ENCODE data around the gene DYRK4.

The DYRK4 gene

GRCh38 chr12:4648104-4648500 lies 86.1 kb downstream of the DYRK4 start:
- no peak for TF ChIP-seq SIN3A (IDR thresholded peaks at IDR 0.05; ENCODE audit: borderline replicate concordance, insufficient read depth, low read length)
- TF ChIP-seq FOXP2 (optimal IDR thresholded peaks at IDR 0.05; ENCODE audit: borderline replicate concordance, extremely low read depth, extremely low read length, insufficient read depth) = no peak
- no peak for TF ChIP-seq REST (IDR thresholded peaks at IDR 0.05; ENCODE audit: insufficient read depth in 1 of 2, low read depth in 2 of 2, low read length in 2 of 2)
- TF ChIP-seq POLR2AphosphoS5 (IDR thresholded peaks at IDR 0.05; ENCODE audit: low read depth, low read length) = no peak
- TF ChIP-seq TAF1 (IDR thresholded peaks at IDR 0.05; ENCODE audit: borderline replicate concordance, insufficient read depth, low read length) = no peak

DNA sequence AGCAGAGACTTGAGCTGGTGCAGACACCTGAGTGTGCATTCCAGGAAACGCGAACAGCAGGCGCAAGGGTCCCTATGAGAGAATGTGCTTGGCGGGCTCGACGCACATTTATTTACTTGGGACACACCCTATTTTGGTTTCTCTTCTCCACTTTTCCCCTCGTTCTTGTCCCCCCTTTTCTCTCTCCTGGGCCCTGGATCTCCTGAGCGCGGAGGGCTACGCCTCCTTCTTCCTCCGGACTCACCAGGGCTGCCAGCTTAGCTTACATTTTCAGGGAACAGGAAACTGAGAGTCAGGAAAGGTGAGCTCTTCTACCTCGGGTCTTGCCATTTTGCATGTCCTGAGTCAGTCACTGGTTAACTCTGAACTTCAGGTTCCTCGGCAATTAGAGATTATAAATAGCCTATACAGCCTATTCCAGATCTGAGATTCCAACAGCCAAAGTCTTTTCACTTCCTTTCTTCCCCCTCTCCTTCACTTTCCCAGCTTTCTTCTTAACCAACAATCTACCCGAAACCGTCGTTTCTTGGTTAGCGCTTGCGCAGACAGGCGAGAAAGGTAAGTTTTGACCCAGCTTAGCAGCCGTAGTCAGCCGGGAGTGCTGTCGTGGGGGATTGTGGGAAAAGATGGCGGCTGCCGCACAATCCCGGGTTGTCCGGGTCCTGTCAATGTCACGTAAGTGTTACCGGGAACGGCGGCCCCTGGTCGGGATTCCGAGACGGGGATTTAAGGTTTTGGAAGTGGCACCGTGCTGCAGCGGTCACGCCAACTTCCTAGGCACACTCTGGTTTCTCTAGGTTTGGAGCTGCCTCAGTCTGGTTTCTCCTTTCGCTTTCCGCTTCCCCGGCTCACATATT lies 86.7 kb downstream of the DYRK4 start, which contains the start of the genes AKAP3 and NDUFA9:
Gene AKAP3, minus strand, starts transcription at position 551 of the 857 bp plus-strand sequence. CDS start 10,855 bp downstream, outside the sequence.
Gene NDUFA9, plus strand, starts transcription at position 614 of the 857 bp plus-strand sequence. Its CDS starts 13 bp downstream, at position 627.
- TF ChIP-seq POLR2AphosphoS5 (IDR thresholded peaks at IDR 0.05; ENCODE audit: low read depth, low read length) (peak; percentile 93), TAF1 (IDR thresholded peaks at IDR 0.05; ENCODE audit: borderline replicate concordance, insufficient read depth, low read length) (peak; percentile 92), FOXP2 (optimal IDR thresholded peaks at IDR 0.05; ENCODE audit: borderline replicate concordance, extremely low read depth, extremely low read length, insufficient read depth) (no peak), SIN3A (IDR thresholded peaks at IDR 0.05; ENCODE audit: borderline replicate concordance, insufficient read depth, low read length) (no peak), REST (IDR thresholded peaks at IDR 0.05; ENCODE audit: insufficient read depth in 1 of 2, low read depth in 2 of 2, low read length in 2 of 2) (peak; percentile 37 to 68; a peak in 1 of 4 replicates)

GRCh38 chr12:4649358-4649661 lies 87.3 kb downstream of the DYRK4 start:
- TF ChIP-seq POLR2AphosphoS5 (IDR thresholded peaks at IDR 0.05; ENCODE audit: low read depth, low read length) (no peak), TAF1 (IDR thresholded peaks at IDR 0.05; ENCODE audit: borderline replicate concordance, insufficient read depth, low read length) (no peak), FOXP2 (optimal IDR thresholded peaks at IDR 0.05; ENCODE audit: borderline replicate concordance, extremely low read depth, extremely low read length, insufficient read depth) (no peak), REST (IDR thresholded peaks at IDR 0.05; ENCODE audit: insufficient read depth in 1 of 2, low read depth in 2 of 2, low read length in 2 of 2) (no peak), SIN3A (IDR thresholded peaks at IDR 0.05; ENCODE audit: borderline replicate concordance, insufficient read depth, low read length) (no peak)

DNA sequence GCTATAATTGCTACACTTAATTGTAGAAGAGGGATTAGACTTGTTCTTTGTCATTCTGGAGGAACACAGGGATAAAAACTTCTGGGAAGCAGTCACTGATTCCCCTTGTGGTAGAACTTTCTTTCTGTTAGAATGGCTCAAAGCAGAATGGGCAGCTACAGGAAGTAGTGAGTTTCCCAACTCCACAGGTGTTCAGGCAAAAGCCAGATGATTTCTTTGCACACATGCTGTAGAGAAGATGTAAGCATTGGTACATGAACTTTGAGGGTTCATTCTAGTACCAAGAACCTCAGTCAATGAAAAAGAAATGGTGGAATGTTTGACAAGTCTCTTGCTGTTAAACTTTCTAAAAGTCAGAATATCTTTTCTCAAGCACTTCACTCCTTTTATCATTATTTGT lies 91.2 kb downstream of the DYRK4 start:
- no peak for TF ChIP-seq FOXP2 (optimal IDR thresholded peaks at IDR 0.05; ENCODE audit: borderline replicate concordance, extremely low read depth, extremely low read length, insufficient read depth)
- no peak for TF ChIP-seq REST (IDR thresholded peaks at IDR 0.05; ENCODE audit: insufficient read depth in 1 of 2, low read depth in 2 of 2, low read length in 2 of 2)
- no peak for TF ChIP-seq POLR2AphosphoS5 (IDR thresholded peaks at IDR 0.05; ENCODE audit: low read depth, low read length)
- TF ChIP-seq TAF1 (IDR thresholded peaks at IDR 0.05; ENCODE audit: borderline replicate concordance, insufficient read depth, low read length) = no peak
- TF ChIP-seq SIN3A (IDR thresholded peaks at IDR 0.05; ENCODE audit: borderline replicate concordance, insufficient read depth, low read length) = no peak

Data from PFSK-1 (cell line).